PC-3 (cell line): ENCODE data around the gene PLXNA2.

Source experiments
- CTCF ChIP-seq: fragments of 300-600 bp; sonication (generic); conservative IDR thresholded peaks from 2 replicates; pipeline ENCODE4 v1.5.1; 2017; ENCODE audit warnings: antibody characterized with exemption, low read depth, mild to moderate bottlenecking, low read length
- EZH2 ChIP-seq: fragments of 300-600 bp; sonication (generic); IDR thresholded peaks from one replicate; pipeline ENCODE4 v1.6.1; 2017; ENCODE audit warnings: antibody characterized with exemption, mild to moderate bottlenecking, low read length; ENCODE audit not compliant: unreplicated experiment
- EZH2phosphoT487 ChIP-seq: fragments of 300-600 bp; sonication (generic); IDR thresholded peaks from 2 replicates; pipeline ENCODE4 v1.6.1; 2018; ENCODE audit warnings: mild to moderate bottlenecking, antibody characterized with exemption, low read length, borderline replicate concordance

DNA sequence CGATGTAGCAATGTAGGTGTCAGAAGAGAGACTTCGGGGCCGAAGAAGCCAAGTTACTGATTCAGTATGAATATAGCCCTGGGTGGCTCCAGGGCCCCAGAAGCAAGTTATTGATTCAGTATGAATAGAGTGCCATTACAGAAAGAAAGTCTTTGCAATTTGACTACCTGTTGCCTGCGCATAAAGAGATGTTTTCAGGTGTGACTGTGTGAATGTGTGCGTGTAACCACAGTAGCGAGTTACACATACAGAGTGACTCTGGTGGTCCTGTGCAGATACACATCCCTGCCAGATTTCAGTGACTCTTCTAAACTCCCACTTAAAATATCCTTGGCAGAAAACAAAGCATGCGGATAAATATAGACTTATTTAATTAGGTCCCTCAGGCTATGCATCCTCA is 190.5 kb downstream of the PLXNA2 start:
- TF ChIP-seq CTCF: no peak
- no peak for TF ChIP-seq EZH2
- no peak for TF ChIP-seq EZH2phosphoT487
